KOPT-K1 (cell line): ENCODE data around the gene SACS.

Experiments
- H3K27ac ChIP-seq: fragments of 200-600 bp; sonication (generic); 2 replicates; pipeline ENCODE4 v1.5.1; 2016; ENCODE audit warnings: antibody characterized with exemption, mild to moderate bottlenecking, low read depth, low read length; ENCODE audit not compliant: poor library complexity, severe bottlenecking
- H3K36me3 ChIP-seq: fragments of 200-600 bp; sonication (generic); 2 replicates; pipeline ENCODE4 v1.5.1; 2017; ENCODE audit warnings: antibody characterized with exemption, mild to moderate bottlenecking, low read length, moderate library complexity; ENCODE audit not compliant: insufficient read depth
- H3K9me3 ChIP-seq: fragments of 200-600 bp; sonication (generic); 2 replicates; pipeline ENCODE4 v1.5.1; 2017; ENCODE audit warnings: antibody characterized with exemption, low read length, mild to moderate bottlenecking; ENCODE audit not compliant: insufficient read depth, poor library complexity, severe bottlenecking

The SACS gene

DNA sequence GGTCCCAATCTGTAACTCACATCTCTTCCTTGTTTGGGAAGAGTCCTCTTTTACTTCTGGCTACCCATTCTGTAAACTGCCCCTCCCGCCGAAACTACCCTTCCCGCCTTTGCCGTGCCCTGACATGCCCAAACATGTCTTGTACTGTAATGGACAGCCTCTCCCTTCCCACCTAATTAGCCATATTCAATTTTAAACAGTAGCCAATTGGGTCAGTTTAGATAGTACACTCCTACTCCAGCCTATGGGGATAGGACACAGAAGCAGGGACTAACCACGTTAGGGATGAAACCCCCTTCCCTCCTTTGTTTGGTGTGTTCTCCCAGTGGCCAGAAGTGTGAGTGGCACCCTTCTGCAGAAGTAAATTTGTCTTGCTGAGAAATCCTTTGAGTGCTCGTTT is 34.2 kb downstream of the SACS start:
- H3K9me3 ChIP-seq, result no peaks in the 10 kb centered on the region
- no peak overlapping the region for H3K27ac ChIP-seq
- H3K36me3 ChIP-seq, result no peaks in the 10 kb centered on the region

DNA sequence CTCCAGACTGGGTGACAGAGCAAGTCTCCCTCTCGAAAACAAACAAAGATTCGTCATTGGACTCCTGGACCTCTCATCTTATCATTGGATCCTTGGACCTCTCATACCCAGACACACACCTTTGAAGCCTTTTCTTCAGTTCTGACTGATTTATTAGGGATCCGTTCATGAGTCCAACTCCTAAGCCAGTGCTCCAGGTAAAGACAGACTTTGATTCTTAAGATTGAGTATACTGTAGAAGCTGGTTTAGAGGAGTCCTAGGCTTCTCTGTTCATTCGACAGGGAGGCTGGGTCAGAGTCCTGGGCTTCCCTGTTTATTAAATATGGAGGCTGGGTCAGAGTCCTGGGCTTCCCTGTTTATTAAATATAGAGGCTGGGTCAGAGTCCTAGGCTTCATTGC is 38.7 kb downstream of the SACS start:
- Histone ChIP-seq H3K36me3 (no peaks in the 10 kb centered on the region), H3K9me3 (no peaks in the 10 kb centered on the region), H3K27ac (no peak overlapping the region)

- no peaks in the 10 kb centered on the region for H3K36me3 ChIP-seq
Measured at GRCh38 chr13:23392925-23393645, 40.4 kb downstream of the SACS start.

DNA sequence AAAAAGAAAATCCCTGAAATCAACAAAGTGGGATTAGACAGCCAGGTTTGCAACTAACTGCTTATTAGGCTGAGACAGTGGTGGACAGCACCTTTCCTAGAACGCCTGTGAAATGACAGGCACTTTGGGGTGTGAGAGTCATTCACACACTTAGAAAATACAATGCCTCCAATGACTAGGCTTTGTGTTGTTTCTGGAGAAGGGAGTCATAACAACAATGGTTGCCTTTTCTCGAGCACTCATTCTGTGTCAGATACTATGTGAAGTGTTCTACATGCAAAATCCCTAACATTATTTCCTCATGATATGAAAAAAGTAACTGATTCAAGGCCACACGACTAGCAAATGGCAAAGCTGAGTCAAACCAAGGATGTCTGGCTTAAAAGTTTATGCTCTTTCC is 41.2 kb downstream of the SACS start:
- H3K9me3 ChIP-seq, result no peaks in the 10 kb centered on the region
- H3K27ac ChIP-seq, result no peak overlapping the region
- H3K36me3 ChIP-seq, result no peaks in the 10 kb centered on the region

More at GRCh38 chr13:23392925-23393645, 40.4 kb downstream of the SACS start:
- no peaks in the 10 kb centered on the region for H3K9me3 ChIP-seq
- no peak overlapping the region for H3K27ac ChIP-seq

DNA sequence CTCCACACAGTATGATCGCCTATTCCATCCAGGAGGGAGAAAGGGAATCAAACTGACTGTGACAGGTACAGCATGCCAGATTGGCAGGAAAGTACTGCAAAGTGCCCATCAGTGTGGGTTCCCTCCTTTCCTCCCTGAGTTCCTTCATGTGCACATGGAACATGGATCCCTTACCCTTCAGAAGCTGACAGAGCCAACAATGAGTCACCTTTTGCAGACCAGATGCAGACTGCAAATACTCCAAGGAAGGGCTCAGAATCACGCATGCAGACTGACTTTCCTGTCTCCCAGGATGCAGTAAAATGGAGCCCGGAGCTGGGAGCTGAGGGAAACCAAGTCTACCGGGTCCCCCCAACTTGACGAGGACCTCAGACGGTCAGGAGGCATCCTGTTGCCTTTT is 41.8 kb downstream of the SACS start:
- Histone ChIP-seq H3K27ac (no peak overlapping the region), H3K36me3 (no peaks in the 10 kb centered on the region), H3K9me3 (no peaks in the 10 kb centered on the region)

- H3K36me3 ChIP-seq, result no peaks in the 10 kb centered on the region
- H3K27ac ChIP-seq, result no peak overlapping the region
Measured at GRCh38 chr13:23386533-23386932, 47.0 kb downstream of the SACS start.

DNA sequence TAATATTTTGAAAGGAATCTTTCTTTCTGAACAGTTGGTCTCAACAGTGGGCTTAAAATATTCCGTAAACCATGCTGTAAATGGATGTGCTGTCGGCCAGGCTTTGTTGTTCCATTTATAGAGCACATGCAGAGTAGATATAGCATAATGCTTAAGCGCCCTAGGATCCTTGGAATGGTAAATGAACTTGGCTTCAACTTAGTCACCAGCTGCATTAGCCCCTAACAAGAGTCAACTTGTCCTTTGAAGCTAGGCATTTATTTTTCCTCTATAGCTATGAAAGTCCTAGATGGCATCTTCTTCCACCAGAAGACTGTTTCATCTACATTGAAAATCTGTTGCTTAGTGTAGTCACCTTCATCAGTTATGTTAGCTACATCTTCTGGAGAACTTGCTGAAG is 47.6 kb downstream of the SACS start:
- H3K9me3 ChIP-seq, result no peaks in the 10 kb centered on the region
- no peaks in the 10 kb centered on the region for H3K36me3 ChIP-seq
- no peak overlapping the region for H3K27ac ChIP-seq

More at GRCh38 chr13:23386533-23386932, 47.0 kb downstream of the SACS start:
- H3K9me3 ChIP-seq, result no peaks in the 10 kb centered on the region

DNA sequence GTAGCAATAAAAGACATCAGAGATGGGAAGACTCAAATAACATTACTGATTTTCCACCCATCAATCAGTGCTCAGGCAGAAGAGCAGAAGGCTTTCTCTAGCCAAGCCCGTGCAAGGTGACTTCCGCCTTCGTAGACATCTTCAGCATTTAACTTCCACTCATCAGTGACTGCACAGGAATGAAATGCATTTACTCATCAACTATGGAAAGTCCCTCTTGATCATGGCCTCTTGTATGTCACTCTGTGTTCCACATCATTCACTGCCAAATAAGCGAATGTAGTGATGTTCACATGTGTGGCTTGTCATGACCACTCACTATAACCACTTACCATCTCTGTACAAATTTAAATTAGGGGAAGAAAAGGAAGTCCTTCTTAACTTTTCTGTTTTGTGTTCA is 49.4 kb downstream of the SACS start:
- Histone ChIP-seq H3K9me3 (no peaks in the 10 kb centered on the region), H3K27ac (no peak overlapping the region)

DNA sequence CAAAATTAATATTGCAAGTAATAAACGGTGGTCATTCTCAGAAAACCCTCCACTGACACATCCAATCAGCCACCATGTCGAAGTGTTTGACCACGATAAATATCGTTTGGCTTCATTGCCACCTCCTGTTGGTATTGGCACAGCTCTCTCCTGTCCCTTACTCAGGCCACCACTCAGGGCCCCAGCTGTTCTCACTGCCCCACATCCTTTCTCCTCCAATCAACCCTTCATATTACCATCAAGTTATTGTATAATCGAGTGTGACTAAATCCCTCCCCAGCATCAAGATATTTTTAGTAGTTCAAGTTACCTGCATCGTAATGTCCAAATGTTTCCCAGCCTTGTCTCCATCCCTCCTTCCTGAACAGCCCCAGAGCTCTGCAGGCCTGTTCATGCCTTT is 50.4 kb downstream of the SACS start:
- Histone ChIP-seq H3K36me3 (no peaks in the 10 kb centered on the region), H3K9me3 (no peaks in the 10 kb centered on the region), H3K27ac (no peak overlapping the region)

More for the DNA sequence above, 49.4 kb downstream of the SACS start:
- no peaks in the 10 kb centered on the region for H3K36me3 ChIP-seq

GRCh38 chr13:23381866-23382265 is 51.6 kb downstream of the SACS start:
- no peaks in the 10 kb centered on the region for H3K36me3 ChIP-seq
- H3K27ac ChIP-seq, result no peak overlapping the region
- H3K9me3 ChIP-seq, result no peaks in the 10 kb centered on the region

DNA sequence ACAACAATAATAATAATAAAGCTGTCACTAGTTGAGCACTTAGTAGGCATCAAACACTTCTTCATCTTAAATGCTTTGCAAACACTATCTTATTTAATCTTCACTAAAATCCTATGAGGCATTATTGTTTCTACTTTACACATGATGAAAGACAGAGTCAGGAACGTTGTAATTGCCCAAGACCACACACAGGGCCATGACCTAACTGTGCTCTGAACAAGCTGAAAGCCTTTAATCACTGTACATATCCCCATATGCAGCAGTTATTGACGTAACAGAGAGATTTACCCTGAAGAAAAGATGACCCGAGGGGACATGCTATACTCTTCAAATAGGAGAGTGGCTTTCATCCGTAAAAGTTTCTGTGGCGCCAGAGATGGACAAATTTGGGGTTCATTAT is 53.0 kb downstream of the SACS start:
- Histone ChIP-seq H3K27ac (no peak overlapping the region), H3K36me3 (no peaks in the 10 kb centered on the region), H3K9me3 (no peaks in the 10 kb centered on the region)

GRCh38 chr13:23377983-23378632 is 55.4 kb downstream of the SACS start:
- peaks cover 7% of the 10 kb centered on the region for H3K36me3 ChIP-seq
- no peak overlapping the region for H3K27ac ChIP-seq
- no peaks in the 10 kb centered on the region for H3K9me3 ChIP-seq

DNA sequence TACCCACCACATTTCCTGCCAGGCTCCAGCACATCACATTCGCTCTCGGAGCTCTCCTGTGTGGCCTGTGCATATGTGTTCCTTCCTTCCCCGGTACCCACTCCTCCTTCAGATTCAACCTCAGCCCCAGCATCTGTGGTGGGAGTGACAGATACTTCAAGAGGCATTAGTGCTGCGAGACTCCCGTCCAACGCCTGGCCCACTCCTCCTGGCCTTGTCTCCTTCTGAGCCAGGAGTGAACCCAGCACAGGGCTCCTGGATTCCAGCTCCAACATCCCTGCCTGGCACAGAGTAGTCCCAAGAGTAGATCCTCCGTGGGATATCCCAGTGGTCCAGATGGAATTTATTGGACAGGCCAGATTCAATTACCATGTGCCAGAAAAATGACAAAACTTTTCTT is 55.9 kb downstream of the SACS start:
- Histone ChIP-seq H3K36me3 (peaks cover 13% of the 10 kb centered on the region), H3K9me3 (no peaks in the 10 kb centered on the region), H3K27ac (no peak overlapping the region)

GRCh38 chr13:23375001-23375971 is 58.2 kb downstream of the SACS start:
- Histone ChIP-seq H3K36me3 (peaks cover 34% of the 10 kb centered on the region), H3K27ac (peak overlapping the region; percentile 77), H3K9me3 (no peaks in the 10 kb centered on the region)

DNA sequence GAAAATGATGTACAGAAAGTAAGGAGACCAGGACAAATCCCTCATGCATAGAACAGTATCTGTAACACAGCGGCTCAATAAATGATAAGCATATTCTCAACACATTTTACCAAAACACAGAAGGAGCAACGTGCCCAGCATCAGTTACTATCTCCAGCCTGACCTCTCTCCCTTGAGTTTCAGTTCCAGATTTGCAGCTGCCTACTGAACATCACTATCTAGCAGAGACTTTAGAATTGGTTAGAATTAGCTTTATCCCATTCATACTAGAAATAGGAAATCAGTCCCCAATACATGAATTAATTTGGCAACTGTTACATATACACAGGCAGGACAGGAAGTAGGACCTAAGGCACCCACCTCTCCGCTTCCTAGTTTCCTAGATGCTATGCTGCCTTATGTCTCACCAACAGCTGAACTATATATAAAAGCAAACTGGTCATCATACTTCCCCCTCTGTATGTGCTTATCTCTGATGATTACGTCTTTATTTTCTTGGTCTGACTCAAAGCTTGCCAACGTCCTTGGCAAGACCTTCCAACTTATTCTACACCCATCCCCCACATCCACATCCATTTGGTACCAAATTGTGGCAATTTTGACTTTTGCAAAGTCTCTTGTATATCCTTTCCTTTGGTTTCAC is 61.1 kb downstream of the SACS start:
- Histone ChIP-seq H3K36me3 (peaks cover 63% of the 10 kb centered on the region), H3K27ac (no peak overlapping the region), H3K9me3 (no peaks in the 10 kb centered on the region)
